IPS DF 6.9 (cell line): ENCODE measurements around the gene TMEM200C.

Experiments
- DNase-seq: peaks from one replicate; pipeline ENCODE4 v3.0.0-alpha.2; 2013; ENCODE audit warnings: low read depth, low spot score
- H3K27ac ChIP-seq: one replicate; pipeline ENCODE4 v1.5.1; 2013; ENCODE audit warnings: low read length, control low read depth
- H3K27me3 ChIP-seq: 2 replicates; pipeline ENCODE4 v1.6.1; 2013; ENCODE audit warnings: mild to moderate bottlenecking, low read length; ENCODE audit not compliant: control insufficient read depth, insufficient read depth
- H3K36me3 ChIP-seq: 2 replicates; pipeline ENCODE4 v1.6.1; 2013; ENCODE audit warnings: low read length; ENCODE audit not compliant: control insufficient read depth, insufficient read depth
- H3K4me1 ChIP-seq: 2 replicates; pipeline ENCODE4 v1.6.1; 2013; ENCODE audit warnings: low read length; ENCODE audit not compliant: control insufficient read depth, insufficient read depth
- H3K4me3 ChIP-seq: 2 replicates; pipeline ENCODE4 v1.5.1; 2013; ENCODE audit warnings: mild to moderate bottlenecking, low read length
- H3K9me3 ChIP-seq: 2 replicates; pipeline ENCODE4 v1.6.1; 2013; ENCODE audit warnings: low read length, inconsistent platforms; ENCODE audit not compliant: control insufficient read depth, insufficient read depth
- WGBS: extraction: QIAGEN DNeasy Blood & Tissue Kit; methylation state at CpG from one replicate; pipeline ENCODE4 v1.1.7; 2013; ENCODE audit warnings: mixed read lengths, missing lambda C conversion rate; ENCODE audit not compliant: insufficient read length, insufficient coverage; 5-methylcytosine and 5-hydroxymethylcytosine counted together

TMEM200C gene

DNA sequence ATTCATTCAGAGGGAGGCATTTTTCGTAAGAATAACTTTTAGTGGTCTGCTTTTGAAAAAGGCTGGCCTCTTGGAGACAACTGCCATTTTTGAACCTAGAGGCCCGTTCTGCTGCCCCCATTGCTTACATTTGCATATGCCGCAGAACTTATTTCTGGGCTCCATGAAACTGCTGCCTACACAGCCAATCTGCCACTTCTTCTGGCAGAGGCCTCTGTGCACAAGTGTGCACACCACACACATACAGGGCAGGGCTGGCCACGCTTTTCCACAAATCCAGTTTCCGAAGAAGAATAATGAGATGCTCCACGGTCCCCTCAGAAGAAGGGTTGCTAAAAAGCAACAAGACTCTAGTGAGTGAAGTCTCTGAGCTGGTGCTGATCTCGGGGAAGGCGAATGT, 56.2 kb downstream of the TMEM200C start:
- Histone ChIP-seq H3K4me3 (no peak overlapping the region), H3K27ac (no peak overlapping the region), H3K9me3 (no peaks in the 10 kb centered on the region), H3K36me3 (no peaks in the 10 kb centered on the region), H3K4me1 (no peaks in the 10 kb centered on the region), H3K27me3 (no peaks in the 10 kb centered on the region)
- no peak for DNase-seq
- no CpG with 5 or more reads among the region's 8 CpGs for WGBS
